H1 (cell line): ENCODE measurements around the gene SNAPIN. TPM values are rescaled to one million over a fixed set of nuclear protein-coding genes. Genes with fewer than 3 reads are reported as not detected.

Source experiments
- CHD7 ChIP-seq: fragments of 300-600 bp; sonication (generic); IDR thresholded peaks from 2 replicates; pipeline ENCODE4 v1.7.1; 2012; ENCODE audit warnings: low read length, moderate library complexity, mild to moderate bottlenecking, inconsistent platforms; ENCODE audit not compliant: insufficient replicate concordance
- CTBP2 ChIP-seq: IDR thresholded peaks from 2 replicates; pipeline ENCODE4 v1.7.0; 2011; ENCODE audit warnings: borderline replicate concordance, mild to moderate bottlenecking, moderate library complexity, mixed read lengths, low read length; ENCODE audit not compliant: insufficient read depth, insufficient read length
- polyA plus RNA-seq, 7 experiments: library from polyadenylated mRNA; depleted of rRNA in 3 of 7; stranded (reverse) in 5 of 7; unstranded in 2 of 7; fragments of >200 nt in 5 of 7; fragments of 200-250 nt in 2 of 7; gene quantifications; 1 replicate in 5 of 7; 2 replicates in 1 of 7; 4 replicates in 1 of 7; pipeline versions ENCODE4 v1.2.1 to v1.2.3, GENCODE V29; 2011 to 2013; ENCODE audit warnings: missing spikeins in 2 of 7, mixed read lengths in 2 of 7
- total RNA-seq: library from RNA; stranded (reverse); fragmentation: NEBNext Ultra II Directional; extraction: Animal tissue kit (Norgen Biotek cat#: 25700); gene quantifications from 2 replicates; pipeline ENCODE4 v1.2.1, GENCODE V29; 2021

Gene SNAPIN
- total and polyA plus RNA-seq, 2 of the 8 experiments (the other 6 are each of a cell fraction or from before 2014, with no cell fraction given): 25.7 to 31.1 TPM

GRCh38 chr1:153659175-153659534 is 652 bp downstream of the SNAPIN start (continued):
- TF ChIP-seq CHD7 (no peak), CTBP2 (no peak)
